Activated T-helper 9 cell treated with anti-CD3 and anti-CD28 coated beads, Interleukin-2, amount 50 U/mL, for 16 hours (primary cell): ENCODE results near the gene RFC4.
A peak's percentile ranks its signal among the peaks of the same experiment; 100 is the strongest.

ENCODE experiments used
- DNase-seq: peaks from one replicate; pipeline ENCODE4 v3.0.0-alpha.2; 2020; ENCODE audit warnings: low read depth

RFC4 gene

DNA sequence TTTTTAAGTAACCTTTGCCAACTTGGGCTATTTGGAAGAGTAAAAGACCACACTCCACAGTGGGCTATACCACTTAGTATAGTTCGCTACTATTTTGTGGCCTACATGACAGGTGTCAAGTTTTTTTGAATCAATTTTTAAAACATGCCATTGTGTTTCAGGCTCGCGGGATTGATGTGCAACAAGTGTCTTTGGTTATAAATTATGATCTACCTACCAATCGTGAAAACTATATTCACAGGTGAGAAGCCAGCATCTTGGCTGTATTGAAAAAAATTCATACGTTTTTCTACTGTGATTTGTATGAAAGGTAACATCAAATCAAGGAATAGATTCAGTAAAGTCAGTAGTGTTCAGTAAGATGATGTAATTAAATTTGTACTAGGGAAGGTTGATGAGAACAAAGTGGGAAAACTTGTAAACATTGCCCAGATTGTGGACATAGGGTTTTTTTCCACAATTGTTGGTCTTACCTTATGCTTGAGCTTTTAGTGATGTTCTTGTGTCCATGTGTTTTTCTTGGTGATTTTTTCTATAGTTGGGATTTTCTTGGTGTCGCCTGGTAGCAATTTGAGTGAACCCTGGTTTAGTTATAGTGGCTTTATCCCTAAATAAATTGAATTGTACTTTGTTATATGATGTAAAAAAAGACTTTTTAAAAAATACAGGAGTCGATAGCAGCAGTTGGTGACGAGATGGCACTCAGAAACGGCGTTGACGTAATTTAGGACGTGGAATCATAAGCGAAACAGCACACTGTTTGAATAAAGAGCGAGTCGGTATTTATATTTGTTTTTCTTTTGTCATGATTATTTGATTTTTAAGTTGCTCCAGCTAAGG lies 18.4 kb downstream of the RFC4 start:
- DNase-seq: no peak

DNA sequence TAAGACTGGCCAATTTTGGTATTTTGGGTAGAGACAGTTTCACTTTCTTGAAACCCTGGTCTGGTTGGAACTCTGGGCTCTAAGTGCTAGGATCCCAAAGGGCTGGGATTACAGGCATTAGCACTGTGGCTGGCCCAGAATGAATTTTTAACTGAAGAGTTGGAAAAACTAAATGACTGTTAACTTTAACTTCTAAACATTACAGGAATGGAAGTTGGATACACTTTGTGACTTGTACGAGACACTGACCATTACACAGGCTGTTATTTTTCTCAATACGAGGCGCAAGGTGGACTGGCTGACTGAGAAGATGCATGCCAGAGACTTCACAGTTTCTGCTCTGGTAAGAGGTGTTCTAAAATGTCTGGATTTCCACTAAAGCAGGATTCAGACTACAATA lies 19.4 kb downstream of the RFC4 start:
- DNase-seq: no peak

DNA sequence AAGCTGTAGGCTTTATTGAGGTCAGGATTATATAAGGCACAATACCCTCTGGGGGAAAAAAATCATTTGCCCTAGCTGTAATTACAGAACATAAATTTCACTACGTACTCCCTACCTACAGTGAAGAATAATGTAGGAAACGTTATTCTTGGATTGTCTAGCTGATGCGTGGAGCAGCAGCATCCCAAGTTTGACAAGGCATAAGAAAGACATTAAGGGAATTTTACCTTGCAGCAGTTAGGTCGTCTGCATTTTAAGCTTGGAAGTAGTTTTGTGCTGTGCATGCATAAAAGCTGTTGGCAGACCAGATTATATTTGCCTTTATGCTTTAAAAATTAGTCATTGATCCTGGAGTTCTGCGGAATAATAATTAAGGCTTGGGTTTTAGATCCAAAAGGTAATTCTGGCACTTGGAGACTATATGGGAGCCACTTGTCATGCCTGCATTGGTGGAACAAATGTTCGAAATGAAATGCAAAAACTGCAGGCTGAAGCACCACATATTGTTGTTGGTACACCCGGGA lies 20.7 kb downstream of the RFC4 start:
- DNase-seq: no peak

DNA sequence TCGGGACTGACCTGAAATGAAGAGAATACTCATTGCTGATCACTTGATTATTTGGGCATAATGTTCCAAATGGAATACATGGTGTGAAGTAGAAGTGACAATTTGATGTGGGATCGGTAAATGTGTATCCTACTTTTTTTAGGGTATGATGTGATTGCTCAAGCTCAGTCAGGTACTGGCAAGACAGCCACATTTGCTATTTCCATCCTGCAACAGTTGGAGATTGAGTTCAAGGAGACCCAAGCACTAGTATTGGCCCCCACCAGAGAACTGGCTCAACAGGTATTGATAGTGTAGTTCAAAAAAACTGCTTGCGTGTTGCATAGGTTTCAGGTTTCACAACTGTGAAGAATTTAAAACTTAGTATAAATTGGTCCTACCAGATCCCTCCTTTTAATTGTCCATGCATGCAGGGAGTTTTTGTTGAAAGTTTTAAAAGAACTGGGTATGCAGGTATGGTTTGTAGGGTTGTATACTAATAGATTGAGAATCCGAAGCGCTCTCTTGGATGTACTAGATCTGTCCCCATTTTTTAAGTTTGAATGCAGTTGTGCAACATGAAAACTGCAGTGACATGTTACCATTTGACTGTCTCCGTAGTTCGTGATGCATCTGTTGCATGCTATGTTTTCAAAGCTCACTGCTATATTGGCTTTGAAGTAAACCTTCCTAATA lies 21.3 kb downstream of the RFC4 start:
- DNase-seq: no peak

DNA sequence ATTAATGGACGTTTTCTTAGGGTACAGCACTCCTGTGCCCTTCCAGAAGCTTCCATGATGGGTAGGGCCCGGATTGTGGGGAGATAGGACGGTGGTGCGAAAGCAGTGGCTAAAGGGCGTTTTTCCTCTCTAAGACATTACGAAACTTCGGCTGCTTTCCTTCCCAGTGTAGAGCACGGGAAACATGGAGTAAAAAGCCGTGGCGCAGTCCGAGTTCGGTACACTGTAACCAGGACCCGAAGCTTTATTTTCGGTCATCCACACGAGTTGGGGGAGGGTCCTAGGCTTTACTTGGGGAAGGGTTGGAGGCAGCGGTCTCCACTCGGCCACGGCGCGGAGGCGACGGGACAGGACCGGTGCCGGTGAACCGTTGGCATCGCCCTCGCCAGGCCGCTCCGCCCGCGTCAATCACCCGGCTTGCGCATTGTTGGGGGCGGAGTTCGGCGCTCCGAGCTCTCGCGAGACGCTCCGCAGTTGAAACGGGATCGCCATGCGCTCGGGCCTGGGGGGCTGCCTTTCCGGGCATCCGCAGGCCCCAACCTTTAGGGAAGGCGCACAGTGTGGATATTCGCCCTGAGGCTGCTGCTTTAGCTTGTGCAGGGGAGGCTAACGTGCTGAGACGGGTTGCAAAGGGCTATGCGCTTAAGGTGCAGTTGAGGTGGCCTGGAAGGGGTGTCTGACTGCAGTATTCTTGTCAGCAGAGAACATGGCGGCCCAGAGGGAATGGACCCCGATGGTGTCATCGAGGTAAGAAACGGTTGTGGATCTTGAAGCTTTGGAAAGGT lies 22.4 kb downstream of the RFC4 start:
- DNase-seq: peak; percentile 68

DNA sequence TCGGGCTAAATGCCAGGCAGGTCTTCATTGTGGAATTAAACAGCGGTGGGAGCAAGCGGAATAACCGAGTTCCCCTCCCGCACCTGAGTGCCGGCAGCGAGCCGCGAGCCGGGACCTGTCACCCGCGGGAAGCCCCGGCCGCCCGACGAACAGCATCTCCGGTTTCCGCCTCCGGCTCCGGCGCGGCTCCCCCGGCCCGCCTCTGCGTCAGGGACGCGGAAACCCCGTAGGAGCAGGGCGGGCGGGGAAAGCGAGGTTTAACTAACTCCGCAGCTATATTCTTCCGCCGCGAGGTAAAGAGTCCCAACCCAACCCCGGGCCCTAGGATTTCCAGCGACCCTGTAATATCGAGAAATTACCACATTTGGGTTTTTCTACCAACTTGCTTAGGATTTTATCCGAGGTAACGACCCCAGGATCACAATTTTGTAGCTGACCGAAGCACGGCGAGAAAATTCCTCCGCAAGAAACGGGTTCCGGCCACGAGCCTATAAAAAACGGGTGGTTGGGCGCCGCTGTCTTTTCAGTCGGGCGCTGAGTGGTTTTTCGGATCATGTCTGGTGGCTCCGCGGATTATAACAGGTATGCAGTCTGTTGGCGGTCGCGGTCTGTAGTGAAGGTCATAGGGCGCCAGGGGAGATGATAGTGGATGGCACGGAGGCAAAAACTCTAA lies 23.1 kb downstream of the RFC4 start, which contains the start of gene EIF4A2:
Gene EIF4A2 (plus strand): TSS at position 520 of the 673 bp plus-strand sequence. CDS start 34 bp downstream, at position 554.
- peak; percentile 86 for DNase-seq

DNA sequence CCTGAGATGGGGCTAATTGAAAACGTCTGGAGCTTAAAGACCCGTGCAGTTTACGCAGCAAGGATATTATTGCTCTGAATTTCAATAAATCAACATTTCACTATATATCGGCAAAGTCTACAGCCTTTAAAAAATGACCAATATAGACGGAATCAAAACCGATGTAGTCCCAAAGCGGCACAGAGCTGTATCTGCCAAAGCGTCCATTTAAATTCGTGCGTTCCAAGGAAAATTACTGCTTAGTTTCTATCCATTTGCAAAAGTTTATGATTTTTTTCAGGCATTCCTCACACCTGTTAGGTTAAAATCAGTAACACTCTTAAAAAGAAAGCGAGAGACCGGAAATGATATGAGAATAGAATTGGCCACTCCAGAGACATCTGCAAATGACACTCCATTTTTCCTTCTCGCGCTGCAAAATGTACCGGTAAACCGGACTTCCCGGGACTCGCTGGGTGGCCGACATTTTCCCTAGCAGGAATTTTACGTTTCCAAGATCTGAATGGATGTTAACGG lies 23.7 kb downstream of the RFC4 start:
- no peak for DNase-seq

DNA sequence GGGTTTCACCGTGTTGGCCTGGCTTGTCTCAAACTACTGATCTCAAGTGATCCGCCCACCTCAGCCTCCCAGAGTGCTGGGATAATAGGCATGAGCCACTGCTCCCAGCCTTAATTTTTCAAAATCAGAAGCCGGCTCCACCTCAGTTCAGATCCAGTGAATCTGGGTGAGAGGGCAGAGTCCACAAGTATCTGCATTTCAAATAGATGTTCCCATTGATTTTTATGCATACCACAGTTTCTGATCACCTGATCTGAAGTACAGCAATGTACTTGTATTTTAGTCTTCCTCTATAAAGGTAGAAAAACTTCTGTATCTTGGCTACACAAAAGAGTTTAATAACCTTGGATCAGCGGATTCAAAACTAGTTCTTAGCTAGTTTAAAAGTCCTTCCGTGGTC lies 27.1 kb downstream of the RFC4 start:
- DNase-seq: no peak

DNA sequence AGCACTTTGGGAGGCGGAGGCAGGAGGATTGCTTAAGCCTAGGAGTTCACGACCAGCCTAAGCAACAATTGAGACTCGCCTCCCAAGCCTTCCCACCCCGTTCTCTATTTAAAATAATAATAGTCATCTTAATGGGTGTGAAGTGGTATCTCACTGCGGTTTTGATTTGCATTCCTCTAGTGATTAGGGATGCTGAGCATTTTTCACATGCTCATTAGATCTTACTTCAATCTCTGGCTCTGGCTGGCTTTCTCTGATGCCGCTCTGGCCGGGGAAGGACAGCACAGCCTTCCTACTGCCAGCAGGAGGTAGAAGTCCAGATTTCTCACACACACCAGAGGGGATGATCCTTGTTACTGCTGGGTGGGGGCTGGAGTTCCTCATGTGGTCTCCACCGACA lies 30.3 kb downstream of the RFC4 start:
- no peak for DNase-seq

DNA sequence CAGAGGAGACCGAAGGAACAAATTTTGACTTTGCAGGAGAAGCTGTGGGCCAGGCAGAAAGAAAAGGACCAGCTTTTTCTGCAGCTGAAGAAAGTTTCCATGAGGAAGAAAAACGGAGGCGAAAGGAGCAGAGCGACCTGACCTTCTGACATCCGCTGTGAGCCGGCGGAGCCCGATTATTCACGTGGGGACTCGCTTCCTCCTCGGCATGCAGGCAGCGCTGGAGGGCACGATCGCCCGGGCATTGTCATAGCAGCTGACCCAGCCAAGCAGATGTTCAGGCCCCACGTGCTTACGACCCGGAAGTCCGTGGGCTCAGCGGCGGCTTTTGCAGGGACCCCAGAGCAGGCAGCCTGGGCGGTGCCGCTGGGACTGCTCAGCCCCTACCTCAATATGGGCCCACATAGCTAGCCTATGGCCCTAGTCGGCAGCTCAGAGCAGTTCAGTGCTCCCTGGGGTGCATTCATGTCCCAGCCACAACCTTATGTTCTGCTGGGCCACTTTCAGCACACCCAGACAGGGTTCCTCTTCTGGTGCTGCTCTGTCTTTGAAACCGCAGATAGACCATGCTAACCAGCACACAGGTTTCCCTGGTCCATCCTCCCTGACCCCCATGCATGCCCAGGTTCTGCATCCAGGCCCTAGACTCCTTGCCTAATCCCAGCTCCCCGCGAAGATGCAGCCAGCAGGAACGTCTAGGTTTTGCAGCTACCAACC lies 33.4 kb downstream of the RFC4 start:
- peak; percentile 43 for DNase-seq

DNA sequence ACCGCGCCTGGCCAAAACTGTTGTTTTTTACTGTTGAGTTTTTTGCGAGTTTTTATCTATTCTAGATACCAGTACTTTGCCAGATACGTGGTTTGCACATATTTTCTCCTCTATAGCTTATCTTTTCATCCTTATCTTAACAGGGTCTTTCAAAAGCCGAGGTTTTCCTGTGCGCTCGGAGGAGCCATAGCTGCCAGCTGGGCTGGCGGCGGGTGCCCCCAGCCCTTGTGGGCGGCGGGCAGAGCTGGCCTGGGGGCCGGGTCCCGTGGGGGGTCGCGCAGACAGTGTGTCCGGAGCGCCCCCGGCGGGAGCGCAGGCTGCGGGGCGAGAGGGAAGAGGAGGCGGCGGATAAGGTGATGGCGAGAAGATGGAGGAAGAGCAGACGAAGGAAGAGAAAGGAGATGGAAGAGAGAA lies 34.0 kb downstream of the RFC4 start:
- DNase-seq: no peak

DNA sequence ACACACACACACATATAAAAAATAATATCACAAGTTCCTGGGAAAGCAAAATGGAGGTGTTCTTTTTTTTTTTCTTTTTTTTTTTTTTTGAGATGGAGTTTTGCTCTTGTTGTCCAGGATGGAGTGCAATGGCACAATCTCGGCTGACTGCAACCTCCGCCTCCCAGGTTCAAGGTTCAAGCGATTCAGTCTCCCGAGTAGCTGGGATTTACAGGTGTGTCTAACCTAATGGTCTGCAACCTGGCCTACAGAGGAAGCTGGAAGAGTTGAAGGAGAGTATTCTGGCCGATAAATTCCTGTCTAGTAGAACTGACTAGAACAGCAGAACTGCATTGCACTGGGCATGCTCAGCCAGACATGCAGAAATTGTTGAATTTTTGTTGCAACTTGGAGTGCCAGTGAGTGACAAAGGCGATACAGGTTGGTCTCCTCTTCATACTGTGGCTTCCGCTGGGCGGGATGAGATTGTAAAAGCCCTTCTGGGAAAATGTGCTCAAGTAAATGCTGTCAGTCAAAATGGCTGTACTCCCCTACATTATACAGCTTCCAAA lies 45.3 kb downstream of the RFC4 start:
- DNase-seq: no peak

DNA sequence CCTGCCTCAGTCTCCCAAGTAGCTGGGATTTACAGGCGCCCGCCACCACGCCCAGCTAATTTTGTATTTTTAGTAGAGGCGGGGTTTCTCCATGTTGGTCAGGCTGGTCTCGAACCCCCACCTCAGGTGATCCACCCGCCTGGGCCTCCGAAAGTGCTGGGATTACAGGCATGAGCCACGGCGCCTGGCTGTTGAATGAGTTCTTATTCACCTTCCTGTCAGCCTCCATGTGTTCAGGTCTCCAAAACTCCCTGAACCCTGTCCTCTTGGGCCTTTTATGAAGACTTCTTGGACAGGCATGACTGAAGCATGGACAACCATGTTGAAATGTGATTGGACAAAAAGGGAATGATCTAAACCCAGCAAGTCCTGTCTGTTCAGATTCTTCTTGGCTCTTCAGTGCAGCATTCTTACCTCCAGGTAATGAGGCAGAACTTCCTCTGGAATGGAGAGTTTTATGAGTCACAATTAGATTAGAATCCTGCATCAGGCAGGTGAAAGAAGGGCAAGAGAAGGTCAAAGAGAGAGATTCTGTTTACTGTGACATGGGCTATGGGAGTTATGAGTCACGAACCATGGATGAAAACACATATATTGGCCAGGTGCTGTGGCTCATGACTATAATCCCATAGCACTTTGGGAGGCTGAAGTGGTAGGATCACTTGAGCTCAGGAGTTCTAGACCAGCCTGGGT lies 46.0 kb downstream of the RFC4 start:
- DNase-seq: no peak

DNA sequence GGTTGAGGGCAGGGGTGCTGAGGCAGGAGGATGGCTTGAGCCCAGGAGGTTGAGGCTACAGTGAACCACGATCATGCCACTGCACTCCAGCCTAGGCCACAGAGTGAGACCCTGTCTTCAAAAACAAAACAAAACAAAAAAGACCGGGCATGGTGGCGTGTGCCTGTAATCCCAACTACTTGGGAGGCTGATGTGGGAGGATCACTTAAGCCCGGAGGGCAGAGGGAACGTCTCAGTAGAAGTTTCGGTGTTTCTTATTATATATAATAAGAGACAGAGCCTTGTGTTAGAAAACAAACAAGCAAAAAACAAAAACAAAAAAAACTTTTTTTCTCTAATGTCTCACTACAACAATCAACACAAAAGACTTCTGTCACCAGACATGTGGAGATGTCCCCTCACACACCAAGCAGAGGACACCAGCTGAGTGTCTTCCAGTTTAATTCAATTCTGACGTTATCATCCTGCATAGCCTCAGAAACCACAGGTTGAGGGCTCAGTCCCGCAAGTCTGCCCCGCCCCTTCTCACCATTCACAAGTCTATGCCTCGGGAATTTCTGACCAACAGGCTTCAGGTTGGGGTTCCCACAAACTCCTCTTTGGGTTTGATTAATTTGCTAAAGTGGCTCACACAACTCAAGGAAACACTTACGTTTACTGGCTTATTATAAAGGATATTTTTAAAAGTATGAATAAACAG lies 46.9 kb downstream of the RFC4 start:
- no peak for DNase-seq

DNA sequence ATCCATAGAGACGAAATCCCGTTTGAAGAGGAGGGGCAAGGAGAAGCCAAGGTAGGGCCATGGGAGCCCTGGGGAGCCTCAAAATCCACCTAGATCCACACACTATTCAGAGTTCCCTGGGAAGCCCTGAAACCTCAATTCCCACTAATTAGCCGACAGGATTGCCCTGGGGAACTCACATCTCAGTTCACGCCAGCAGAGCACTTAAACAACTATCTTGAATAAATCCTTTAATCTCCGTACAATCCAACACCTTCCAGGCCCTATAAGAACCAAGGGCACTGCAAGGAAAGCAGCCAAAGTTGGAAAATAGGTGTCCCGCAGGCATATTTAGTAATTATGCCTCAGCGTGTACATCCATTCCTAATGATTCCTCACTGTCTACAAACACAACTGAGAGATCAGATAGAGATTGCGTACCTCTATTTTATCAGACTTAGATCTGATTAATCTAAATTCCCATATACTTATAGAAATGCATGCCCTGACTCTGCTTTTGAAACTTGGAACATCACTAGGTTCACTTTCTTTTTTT lies 48.5 kb downstream of the RFC4 start:
- DNase-seq: no peak

DNA sequence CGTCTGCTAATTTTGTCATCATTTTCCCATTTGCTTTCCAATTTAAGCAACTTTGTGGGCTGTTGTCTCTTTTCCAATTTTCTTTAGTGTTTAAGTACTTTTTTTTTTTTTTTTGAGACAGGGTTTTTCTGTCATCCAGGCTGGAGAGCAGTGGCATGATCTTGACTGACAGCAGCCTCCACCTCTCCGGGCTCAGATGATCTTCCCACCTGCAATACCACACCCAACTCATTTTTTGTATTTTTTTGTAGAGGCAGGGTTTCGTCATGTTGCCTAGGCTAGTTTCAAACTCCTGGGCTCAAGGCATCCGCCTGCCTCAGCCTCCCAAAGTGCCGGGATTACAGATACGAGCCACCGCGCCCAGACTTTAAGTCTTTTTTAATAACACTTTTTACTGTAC lies 49.1 kb downstream of the RFC4 start:
- DNase-seq: no peak

DNA sequence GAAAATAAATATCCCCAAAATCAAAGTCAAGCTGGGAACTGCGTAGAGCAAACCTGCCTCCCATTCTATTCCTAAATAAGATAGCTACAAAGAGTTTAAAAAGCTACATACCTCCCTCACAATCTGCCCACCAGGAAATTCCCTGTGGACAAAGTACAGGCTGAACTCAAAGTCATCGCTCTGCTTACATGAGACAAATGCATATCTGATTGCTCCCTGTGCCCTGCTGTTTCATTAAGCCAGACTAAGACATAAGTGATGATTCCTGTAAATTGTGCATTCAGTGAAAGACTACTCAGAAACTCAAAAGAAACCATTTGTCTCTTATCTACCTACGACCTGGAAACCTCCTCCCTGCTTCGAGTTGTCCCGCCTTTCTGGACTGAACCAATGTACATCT lies 51.4 kb downstream of the RFC4 start:
- DNase-seq: no peak

DNA sequence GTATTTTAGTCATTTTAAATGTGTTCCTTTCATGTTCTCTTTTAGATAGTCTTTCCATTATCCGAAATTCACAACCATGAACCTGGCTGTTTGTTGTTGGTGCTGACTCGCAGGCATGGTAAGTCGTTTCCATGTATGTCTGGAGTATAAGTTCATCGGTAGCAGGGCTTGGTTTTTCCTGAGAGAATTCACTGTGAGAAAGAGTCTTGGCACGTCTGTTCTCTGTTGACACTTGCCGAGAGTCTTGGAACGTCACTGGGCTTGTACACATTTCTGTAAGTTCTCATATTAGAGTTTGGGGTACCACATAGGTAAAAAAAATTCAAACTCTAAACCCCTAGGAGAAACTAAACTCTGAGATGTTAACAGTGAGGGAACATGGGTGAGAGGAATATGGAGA lies 52.3 kb downstream of the RFC4 start:
- no peak for DNase-seq

DNA sequence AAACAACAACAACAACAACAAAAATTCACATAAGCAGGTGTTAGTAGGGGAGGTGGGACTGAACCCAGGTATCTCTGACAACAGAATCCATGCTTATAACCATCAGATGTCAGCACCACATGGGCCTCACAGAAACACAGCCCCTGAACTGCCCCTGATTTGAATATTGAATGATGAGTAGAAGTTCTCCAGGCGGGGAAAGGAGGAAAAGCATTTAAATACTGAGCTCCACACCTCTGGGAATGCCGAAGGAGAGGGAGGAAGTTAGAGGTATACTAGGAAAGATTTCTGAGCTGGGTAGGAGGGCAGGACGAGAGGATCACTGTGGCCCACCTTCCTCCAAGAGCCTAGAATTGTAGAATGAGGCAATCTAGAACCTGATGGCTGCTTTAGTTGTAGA lies 54.8 kb downstream of the RFC4 start:
- no peak for DNase-seq
